GM23338 (cell line): Measurements from ENCODE around the gene CFLAR. TPM values are rescaled to one million over a fixed set of nuclear protein-coding genes. Genes with fewer than 3 reads are reported as not detected.

Experiments used
- ATAC-seq: fragments of 200-7000 bp; cut with Tn5 transposase; 3 replicates; pipeline ENCODE4 v1.9.1; 2020
- DNase-seq: peaks from one replicate; pipeline ENCODE4 v3.0.0-alpha.2; 2015; ENCODE audit warnings: low spot score
- H2AFZ ChIP-seq: fragments of 200-600 bp; sonication (generic); 2 replicates; pipeline ENCODE4 v1.8.0; 2016; ENCODE audit warnings: antibody characterized with exemption, mild to moderate bottlenecking, moderate library complexity
- H3F3A ChIP-seq: fragments of 200-600 bp; sonication (generic); replicated peaks from 2 replicates; pipeline ENCODE4 v1.8.0; 2017; ENCODE audit warnings: antibody characterized with exemption, mixed run types, low read depth
- H3K27ac ChIP-seq: fragments of 200-600 bp; sonication (generic); 2 replicates; pipeline ENCODE4 v1.6.1; 2016; ENCODE audit warnings: low read depth
- H3K27me3 ChIP-seq: fragments of 200-600 bp; sonication (generic); 2 replicates; pipeline ENCODE4 v1.8.0; 2016; ENCODE audit warnings: mild to moderate bottlenecking, mixed run types, moderate library complexity; ENCODE audit not compliant: insufficient read depth
- H3K36me3 ChIP-seq: fragments of 200-600 bp; sonication (generic); 2 replicates; pipeline ENCODE4 v1.8.0; 2016; ENCODE audit warnings: mild to moderate bottlenecking; ENCODE audit not compliant: insufficient read depth
- H3K4me1 ChIP-seq: fragments of 200-600 bp; sonication (generic); 2 replicates; pipeline ENCODE4 v1.8.0; 2016; ENCODE audit warnings: mild to moderate bottlenecking, moderate library complexity; ENCODE audit not compliant: insufficient read depth
- H3K4me2 ChIP-seq: fragments of 200-600 bp; sonication (generic); 2 replicates; pipeline ENCODE4 v1.7.1; 2017; ENCODE audit warnings: mixed run types
- H3K4me3 ChIP-seq: fragments of 200-600 bp; sonication (generic); 2 replicates; pipeline ENCODE4 v1.6.1; 2016; ENCODE audit warnings: mixed run types
- H3K79me2 ChIP-seq: fragments of 200-600 bp; sonication (generic); replicated peaks from 2 replicates; pipeline ENCODE4 v1.8.0; 2017; ENCODE audit warnings: mild to moderate bottlenecking; ENCODE audit not compliant: insufficient read depth
- H3K9me2 ChIP-seq: fragments of 200-600 bp; sonication (generic); 2 replicates; pipeline ENCODE4 v1.8.0; 2017; ENCODE audit not compliant: insufficient read depth
- H4K20me1 ChIP-seq: fragments of 200-600 bp; sonication (generic); replicated peaks from 2 replicates; pipeline ENCODE4 v1.8.0; 2017; ENCODE audit warnings: mild to moderate bottlenecking; ENCODE audit not compliant: insufficient read depth
- H3K27ac Mint-ChIP-seq: 2 replicates; pipeline ENCODE4 v1.8.0; 2020; ENCODE audit warnings: inconsistent platforms, mild to moderate bottlenecking, moderate library complexity, mixed read lengths
- H3K27me3 Mint-ChIP-seq: 3 replicates; pipeline ENCODE4 v1.8.0; 2022; ENCODE audit warnings: low read depth, mild to moderate bottlenecking, moderate library complexity, mixed read lengths, inconsistent platforms; ENCODE audit not compliant: insufficient read depth, poor library complexity
- H3K36me3 Mint-ChIP-seq: 3 replicates; pipeline ENCODE4 v1.8.0; 2021; ENCODE audit warnings: low read depth, mild to moderate bottlenecking, inconsistent platforms, moderate library complexity, mixed read lengths
- H3K4me1 Mint-ChIP-seq: 3 replicates; pipeline ENCODE4 v1.8.0; 2020; ENCODE audit warnings: mild to moderate bottlenecking, inconsistent platforms, mixed read lengths
- H3K4me3 Mint-ChIP-seq: 3 replicates; pipeline ENCODE4 v1.8.0; 2021; ENCODE audit warnings: moderate library complexity, mild to moderate bottlenecking, inconsistent platforms, mixed read lengths
- H3K9me3 Mint-ChIP-seq: 3 replicates; pipeline ENCODE4 v1.8.0; 2020; ENCODE audit warnings: moderate library complexity, mild to moderate bottlenecking, inconsistent platforms, mixed read lengths
- EZH2 ChIP-seq: fragments of 200-600 bp; sonication (generic); IDR thresholded peaks from one replicate; pipeline ENCODE4 v1.8.0; 2017; ENCODE audit warnings: antibody characterized with exemption, mild to moderate bottlenecking, low read depth; ENCODE audit not compliant: unreplicated experiment
- JUNB ChIP-seq: IDR thresholded peaks from one replicate; pipeline ENCODE4 v1.6.1; 2016; ENCODE audit warnings: antibody characterized with exemption; ENCODE audit not compliant: unreplicated experiment
- NANOG ChIP-seq: IDR thresholded peaks from 2 replicates; pipeline ENCODE4 v1.6.1; 2016; ENCODE audit warnings: antibody characterized with exemption, borderline replicate concordance
- POLR2AphosphoS5 ChIP-seq: IDR thresholded peaks from 2 replicates; pipeline ENCODE4 v1.6.1; 2016; ENCODE audit warnings: antibody characterized with exemption, low read depth
- STAT1 ChIP-seq: IDR thresholded peaks from one replicate; pipeline ENCODE4 v1.6.1; 2016; ENCODE audit warnings: antibody characterized with exemption; ENCODE audit not compliant: unreplicated experiment
- ZNF331 ChIP-seq: fragments of 250-450 bp; sonication (Bioruptor Pico); IDR thresholded peaks from 2 replicates; pipeline ENCODE4 v1.5.0; 2020; ENCODE audit warnings: low read depth, mild to moderate bottlenecking, moderate library complexity
- polyA plus RNA-seq: library from polyadenylated mRNA; unstranded; fragments of >200 nt; fragmentation: Nextera tagmentation; extraction: Ambion mirVana; gene quantifications from 2 replicates; pipeline ENCODE4 v1.2.1, GENCODE V29; 2016
- total RNA-seq: library from RNA; depleted of rRNA; stranded (reverse); fragments of >200 nt; shearing (Covaris generic); gene quantifications from 2 replicates; pipeline ENCODE4 v1.2.3, GENCODE V29; 2014
- TF ChIP-seq, protein P1 (sequence below): fragments of 250-450 bp; sonication (Bioruptor Pico); IDR thresholded peaks from 2 replicates; pipeline ENCODE4 v1.5.0; 2020; ENCODE audit warnings: mild to moderate bottlenecking, moderate library complexity
- TF ChIP-seq, protein P2 (sequence below): IDR thresholded peaks from one replicate; pipeline ENCODE4 v1.6.1; 2018; ENCODE audit warnings: antibody characterized with exemption; ENCODE audit not compliant: unreplicated experiment
- TF ChIP-seq, protein P3 (sequence below): IDR thresholded peaks from 2 replicates; pipeline ENCODE4 v1.6.1; 2016; ENCODE audit warnings: antibody characterized with exemption
- TF ChIP-seq, protein P4 (sequence below), 2 experiments: fragments of 200-600 bp in 1 of 2; sonication (generic) in 1 of 2; conservative IDR thresholded peaks; 2 replicates each; pipeline versions ENCODE4 v1.5.1 to v1.6.1; 2016 to 2017; ENCODE audit warnings: antibody characterized with exemption in 2 of 2, low read depth in 2 of 2, mild to moderate bottlenecking in 2 of 2, moderate library complexity in 1 of 2

Gene CFLAR
- total and polyA plus RNA-seq, 2 experiments from 2014 or later = 10.1 to 15.1 TPM

DNA sequence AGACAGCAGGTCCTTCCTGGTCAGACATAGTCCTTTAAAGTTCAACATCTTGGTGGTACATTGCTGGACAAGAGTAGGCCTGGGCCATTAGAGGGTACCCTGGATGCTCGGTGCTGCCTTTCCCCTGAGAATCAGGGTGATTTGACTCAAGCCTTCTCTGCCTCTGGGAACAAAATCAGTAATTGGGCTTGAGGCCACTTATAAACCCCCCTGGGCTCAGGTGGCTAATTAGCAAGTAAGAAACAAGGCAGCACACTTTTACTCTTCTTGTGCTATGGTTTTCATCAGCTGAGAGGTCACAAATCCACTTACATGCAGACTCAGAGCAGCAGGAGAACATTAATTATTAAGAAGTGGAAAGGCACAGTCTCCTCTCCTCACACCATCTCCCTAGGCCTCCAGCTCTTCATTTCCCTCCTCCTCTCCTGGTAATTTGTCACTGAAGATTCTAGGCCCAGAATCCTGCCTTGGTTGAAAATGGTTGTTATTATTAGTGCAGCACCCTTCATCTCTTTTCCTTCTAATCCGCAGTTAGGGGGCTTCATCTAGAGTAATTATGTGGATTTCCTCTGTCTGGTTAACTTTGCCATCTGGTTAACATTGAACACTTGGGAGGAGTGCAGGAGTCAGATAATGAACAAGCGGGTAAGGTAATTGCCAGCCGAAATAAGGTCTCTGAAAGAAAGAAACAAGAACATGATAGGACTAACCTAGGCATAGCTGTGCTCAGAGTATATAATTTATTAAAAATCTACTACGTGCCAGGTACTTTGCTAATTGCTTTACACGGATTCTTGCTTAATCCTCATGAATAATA, 37.2 kb downstream of the CFLAR start (continued):
- TF ChIP-seq, protein P1, sequence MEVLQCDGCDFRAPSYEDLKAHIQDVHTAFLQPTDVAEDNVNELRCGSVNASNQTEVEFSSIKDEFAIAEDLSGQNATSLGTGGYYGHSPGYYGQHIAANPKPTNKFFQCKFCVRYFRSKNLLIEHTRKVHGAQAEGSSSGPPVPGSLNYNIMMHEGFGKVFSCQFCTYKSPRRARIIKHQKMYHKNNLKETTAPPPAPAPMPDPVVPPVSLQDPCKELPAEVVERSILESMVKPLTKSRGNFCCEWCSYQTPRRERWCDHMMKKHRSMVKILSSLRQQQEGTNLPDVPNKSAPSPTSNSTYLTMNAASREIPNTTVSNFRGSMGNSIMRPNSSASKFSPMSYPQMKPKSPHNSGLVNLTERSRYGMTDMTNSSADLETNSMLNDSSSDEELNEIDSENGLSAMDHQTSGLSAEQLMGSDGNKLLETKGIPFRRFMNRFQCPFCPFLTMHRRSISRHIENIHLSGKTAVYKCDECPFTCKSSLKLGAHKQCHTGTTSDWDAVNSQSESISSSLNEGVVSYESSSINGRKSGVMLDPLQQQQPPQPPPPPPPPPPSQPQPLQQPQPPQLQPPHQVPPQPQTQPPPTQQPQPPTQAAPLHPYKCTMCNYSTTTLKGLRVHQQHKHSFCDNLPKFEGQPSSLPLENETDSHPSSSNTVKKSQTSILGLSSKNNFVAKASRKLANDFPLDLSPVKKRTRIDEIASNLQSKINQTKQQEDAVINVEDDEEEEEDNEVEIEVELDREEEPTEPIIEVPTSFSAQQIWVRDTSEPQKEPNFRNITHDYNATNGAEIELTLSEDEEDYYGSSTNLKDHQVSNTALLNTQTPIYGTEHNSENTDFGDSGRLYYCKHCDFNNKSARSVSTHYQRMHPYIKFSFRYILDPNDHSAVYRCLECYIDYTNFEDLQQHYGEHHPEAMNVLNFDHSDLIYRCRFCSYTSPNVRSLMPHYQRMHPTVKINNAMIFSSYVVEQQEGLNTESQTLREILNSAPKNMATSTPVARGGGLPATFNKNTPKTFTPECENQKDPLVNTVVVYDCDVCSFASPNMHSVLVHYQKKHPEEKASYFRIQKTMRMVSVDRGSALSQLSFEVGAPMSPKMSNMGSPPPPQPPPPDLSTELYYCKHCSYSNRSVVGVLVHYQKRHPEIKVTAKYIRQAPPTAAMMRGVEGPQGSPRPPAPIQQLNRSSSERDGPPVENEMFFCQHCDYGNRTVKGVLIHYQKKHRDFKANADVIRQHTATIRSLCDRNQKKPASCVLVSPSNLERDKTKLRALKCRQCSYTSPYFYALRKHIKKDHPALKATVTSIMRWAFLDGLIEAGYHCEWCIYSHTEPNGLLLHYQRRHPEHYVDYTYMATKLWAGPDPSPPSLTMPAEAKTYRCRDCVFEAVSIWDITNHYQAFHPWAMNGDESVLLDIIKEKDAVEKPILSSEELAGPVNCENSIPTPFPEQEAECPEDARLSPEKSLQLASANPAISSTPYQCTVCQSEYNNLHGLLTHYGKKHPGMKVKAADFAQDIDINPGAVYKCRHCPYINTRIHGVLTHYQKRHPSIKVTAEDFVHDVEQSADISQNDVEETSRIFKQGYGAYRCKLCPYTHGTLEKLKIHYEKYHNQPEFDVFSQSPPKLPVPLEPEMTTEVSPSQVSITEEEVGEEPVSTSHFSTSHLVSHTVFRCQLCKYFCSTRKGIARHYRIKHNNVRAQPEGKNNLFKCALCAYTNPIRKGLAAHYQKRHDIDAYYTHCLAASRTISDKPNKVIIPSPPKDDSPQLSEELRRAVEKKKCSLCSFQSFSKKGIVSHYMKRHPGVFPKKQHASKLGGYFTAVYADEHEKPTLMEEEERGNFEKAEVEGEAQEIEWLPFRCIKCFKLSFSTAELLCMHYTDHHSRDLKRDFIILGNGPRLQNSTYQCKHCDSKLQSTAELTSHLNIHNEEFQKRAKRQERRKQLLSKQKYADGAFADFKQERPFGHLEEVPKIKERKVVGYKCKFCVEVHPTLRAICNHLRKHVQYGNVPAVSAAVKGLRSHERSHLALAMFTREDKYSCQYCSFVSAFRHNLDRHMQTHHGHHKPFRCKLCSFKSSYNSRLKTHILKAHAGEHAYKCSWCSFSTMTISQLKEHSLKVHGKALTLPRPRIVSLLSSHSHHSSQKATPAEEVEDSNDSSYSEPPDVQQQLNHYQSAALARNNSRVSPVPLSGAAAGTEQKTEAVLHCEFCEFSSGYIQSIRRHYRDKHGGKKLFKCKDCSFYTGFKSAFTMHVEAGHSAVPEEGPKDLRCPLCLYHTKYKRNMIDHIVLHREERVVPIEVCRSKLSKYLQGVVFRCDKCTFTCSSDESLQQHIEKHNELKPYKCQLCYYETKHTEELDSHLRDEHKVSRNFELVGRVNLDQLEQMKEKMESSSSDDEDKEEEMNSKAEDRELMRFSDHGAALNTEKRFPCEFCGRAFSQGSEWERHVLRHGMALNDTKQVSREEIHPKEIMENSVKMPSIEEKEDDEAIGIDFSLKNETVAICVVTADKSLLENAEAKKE = no peak
- no peak for TF ChIP-seq STAT1

DNA sequence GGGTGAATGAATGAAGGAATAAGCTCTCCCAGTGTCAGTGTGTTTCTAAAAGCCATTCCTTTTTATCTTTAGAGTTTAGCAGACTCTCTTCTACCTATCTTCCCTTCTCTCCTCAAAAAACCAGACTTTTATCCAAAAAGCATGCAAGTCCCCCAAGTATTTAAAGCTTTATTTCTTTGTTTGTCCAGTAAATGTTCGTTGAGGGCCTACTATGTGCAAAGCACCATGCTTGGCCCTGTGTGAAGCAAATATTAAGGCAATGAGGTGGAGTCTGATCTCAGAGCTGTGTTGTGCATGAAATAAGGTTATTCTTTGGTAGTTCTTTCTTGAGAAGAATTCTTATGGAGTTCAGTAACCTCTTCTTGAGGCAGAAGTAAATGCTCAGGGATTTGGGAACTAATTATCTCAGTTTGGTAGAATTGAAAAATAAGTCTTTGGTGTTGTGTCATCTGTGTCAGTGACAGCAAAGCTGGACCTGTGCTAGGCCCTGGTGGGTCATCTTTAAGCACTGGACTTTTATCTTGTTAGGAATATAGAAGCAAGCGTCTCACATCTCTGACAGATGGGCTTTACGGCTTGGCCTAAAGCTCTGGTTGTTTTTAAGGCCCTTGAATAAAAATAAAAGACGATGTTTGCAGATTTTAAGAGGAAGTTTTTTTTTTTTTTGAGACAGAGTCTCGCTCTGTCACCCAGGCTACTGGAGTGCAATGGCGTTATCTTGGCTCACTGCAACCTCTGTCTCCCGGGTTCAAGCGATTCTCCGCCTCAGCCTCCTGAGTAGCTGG, 38.8 kb downstream of the CFLAR start:
- Histone ChIP-seq H3K4me1 (peaks cover 11% of the 10 kb centered on the region), H3F3A (no peaks in the 10 kb centered on the region), H3K4me2 (no peak overlapping the region), H3K79me2 (no peaks in the 10 kb centered on the region), H3K27me3 (no peaks in the 10 kb centered on the region), H2AFZ (no peak overlapping the region), H3K36me3 (no peaks in the 10 kb centered on the region), H3K4me3 (no peak overlapping the region), H3K9me2 (no peaks in the 10 kb centered on the region; the same call in 1 of the 2 replicates), H4K20me1 (no peaks in the 10 kb centered on the region), H3K27ac (no peak overlapping the region)
- DNase-seq = no peak
- Mint-ChIP-seq H3K4me1 (peaks cover 14% of the 10 kb centered on the region), H3K4me3 (no peak overlapping the region), H3K9me3 (no peaks in the 10 kb centered on the region), H3K36me3 (peaks cover under 1% of the 10 kb centered on the region), H3K27ac (no peak overlapping the region), H3K27me3 (peaks cover 8% of the 10 kb centered on the region)
- ATAC-seq = no peak
- TF ChIP-seq STAT1 (no peak), JUNB (no peak), ZNF331 (CRISPR knock-in tag) (no peak), EZH2 (no peak), NANOG (no peak), POLR2AphosphoS5 (no peak)
- TF ChIP-seq, protein P2, sequence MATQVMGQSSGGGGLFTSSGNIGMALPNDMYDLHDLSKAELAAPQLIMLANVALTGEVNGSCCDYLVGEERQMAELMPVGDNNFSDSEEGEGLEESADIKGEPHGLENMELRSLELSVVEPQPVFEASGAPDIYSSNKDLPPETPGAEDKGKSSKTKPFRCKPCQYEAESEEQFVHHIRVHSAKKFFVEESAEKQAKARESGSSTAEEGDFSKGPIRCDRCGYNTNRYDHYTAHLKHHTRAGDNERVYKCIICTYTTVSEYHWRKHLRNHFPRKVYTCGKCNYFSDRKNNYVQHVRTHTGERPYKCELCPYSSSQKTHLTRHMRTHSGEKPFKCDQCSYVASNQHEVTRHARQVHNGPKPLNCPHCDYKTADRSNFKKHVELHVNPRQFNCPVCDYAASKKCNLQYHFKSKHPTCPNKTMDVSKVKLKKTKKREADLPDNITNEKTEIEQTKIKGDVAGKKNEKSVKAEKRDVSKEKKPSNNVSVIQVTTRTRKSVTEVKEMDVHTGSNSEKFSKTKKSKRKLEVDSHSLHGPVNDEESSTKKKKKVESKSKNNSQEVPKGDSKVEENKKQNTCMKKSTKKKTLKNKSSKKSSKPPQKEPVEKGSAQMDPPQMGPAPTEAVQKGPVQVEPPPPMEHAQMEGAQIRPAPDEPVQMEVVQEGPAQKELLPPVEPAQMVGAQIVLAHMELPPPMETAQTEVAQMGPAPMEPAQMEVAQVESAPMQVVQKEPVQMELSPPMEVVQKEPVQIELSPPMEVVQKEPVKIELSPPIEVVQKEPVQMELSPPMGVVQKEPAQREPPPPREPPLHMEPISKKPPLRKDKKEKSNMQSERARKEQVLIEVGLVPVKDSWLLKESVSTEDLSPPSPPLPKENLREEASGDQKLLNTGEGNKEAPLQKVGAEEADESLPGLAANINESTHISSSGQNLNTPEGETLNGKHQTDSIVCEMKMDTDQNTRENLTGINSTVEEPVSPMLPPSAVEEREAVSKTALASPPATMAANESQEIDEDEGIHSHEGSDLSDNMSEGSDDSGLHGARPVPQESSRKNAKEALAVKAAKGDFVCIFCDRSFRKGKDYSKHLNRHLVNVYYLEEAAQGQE = no peak
- TF ChIP-seq, protein P3, sequence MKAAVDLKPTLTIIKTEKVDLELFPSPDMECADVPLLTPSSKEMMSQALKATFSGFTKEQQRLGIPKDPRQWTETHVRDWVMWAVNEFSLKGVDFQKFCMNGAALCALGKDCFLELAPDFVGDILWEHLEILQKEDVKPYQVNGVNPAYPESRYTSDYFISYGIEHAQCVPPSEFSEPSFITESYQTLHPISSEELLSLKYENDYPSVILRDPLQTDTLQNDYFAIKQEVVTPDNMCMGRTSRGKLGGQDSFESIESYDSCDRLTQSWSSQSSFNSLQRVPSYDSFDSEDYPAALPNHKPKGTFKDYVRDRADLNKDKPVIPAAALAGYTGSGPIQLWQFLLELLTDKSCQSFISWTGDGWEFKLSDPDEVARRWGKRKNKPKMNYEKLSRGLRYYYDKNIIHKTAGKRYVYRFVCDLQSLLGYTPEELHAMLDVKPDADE = no peak
- TF ChIP-seq, protein P4, sequence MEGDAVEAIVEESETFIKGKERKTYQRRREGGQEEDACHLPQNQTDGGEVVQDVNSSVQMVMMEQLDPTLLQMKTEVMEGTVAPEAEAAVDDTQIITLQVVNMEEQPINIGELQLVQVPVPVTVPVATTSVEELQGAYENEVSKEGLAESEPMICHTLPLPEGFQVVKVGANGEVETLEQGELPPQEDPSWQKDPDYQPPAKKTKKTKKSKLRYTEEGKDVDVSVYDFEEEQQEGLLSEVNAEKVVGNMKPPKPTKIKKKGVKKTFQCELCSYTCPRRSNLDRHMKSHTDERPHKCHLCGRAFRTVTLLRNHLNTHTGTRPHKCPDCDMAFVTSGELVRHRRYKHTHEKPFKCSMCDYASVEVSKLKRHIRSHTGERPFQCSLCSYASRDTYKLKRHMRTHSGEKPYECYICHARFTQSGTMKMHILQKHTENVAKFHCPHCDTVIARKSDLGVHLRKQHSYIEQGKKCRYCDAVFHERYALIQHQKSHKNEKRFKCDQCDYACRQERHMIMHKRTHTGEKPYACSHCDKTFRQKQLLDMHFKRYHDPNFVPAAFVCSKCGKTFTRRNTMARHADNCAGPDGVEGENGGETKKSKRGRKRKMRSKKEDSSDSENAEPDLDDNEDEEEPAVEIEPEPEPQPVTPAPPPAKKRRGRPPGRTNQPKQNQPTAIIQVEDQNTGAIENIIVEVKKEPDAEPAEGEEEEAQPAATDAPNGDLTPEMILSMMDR (conservative IDR thresholded peaks at IDR 0.05; ENCODE audit: low read depth in 2 of 2) = no peak
